Adipocyte (in vitro differentiated cells): ENCODE results near the gene ZNF646.

Source experiments
- DNase-seq: peaks from one replicate; pipeline ENCODE4 v3.0.0-alpha.2; 2015; ENCODE audit warnings: low read depth
- H3K27me3 ChIP-seq: replicated peaks from 2 replicates; pipeline ENCODE4 v1.7.0; 2013; ENCODE audit warnings: mild to moderate bottlenecking, low read length, moderate library complexity; ENCODE audit not compliant: control insufficient read depth, insufficient read depth
- H3K36me3 ChIP-seq: 2 replicates; pipeline ENCODE4 v1.7.0; 2013; ENCODE audit warnings: low read length, mild to moderate bottlenecking, moderate library complexity; ENCODE audit not compliant: control insufficient read depth, insufficient read depth, severe bottlenecking
- H3K4me1 ChIP-seq: 2 replicates; pipeline ENCODE4 v1.7.0; 2013; ENCODE audit warnings: mild to moderate bottlenecking, low read length, moderate library complexity; ENCODE audit not compliant: control insufficient read depth, insufficient read depth
- H3K4me3 ChIP-seq: 2 replicates; pipeline ENCODE4 v1.7.0; 2013; ENCODE audit warnings: mild to moderate bottlenecking, low read length, moderate library complexity
- H3K9ac ChIP-seq: 2 replicates; pipeline ENCODE4 v1.7.0; 2013; ENCODE audit warnings: mild to moderate bottlenecking, low read length, moderate library complexity
- H3K9me3 ChIP-seq: 2 replicates; pipeline ENCODE4 v1.7.0; 2013; ENCODE audit warnings: mild to moderate bottlenecking, low read length, moderate library complexity; ENCODE audit not compliant: control insufficient read depth

ZNF646 gene

GRCh38 chr16:31080756-31081419, 6.7 kb downstream of the ZNF646 start:
- no peaks in the 10 kb centered on the region for H3K27me3 ChIP-seq
- no peaks in the 10 kb centered on the region for H3K9me3 ChIP-seq
- H3K4me3 ChIP-seq: no peak overlapping the region
- no peak overlapping the region for H3K9ac ChIP-seq
- peaks cover 11% of the 10 kb centered on the region for H3K4me1 ChIP-seq
- peaks cover 53% of the 10 kb centered on the region for H3K36me3 ChIP-seq
- no peak for DNase-seq

GRCh38 chr16:31081428-31082351, 7.5 kb downstream of the ZNF646 start:
- DNase-seq: no peak
- no peaks in the 10 kb centered on the region for H3K9me3 ChIP-seq
- H3K4me3 ChIP-seq: no peak overlapping the region
- no peaks in the 10 kb centered on the region for H3K27me3 ChIP-seq
- peaks cover 50% of the 10 kb centered on the region for H3K36me3 ChIP-seq
- H3K4me1 ChIP-seq: peaks cover 11% of the 10 kb centered on the region
- no peak overlapping the region for H3K9ac ChIP-seq

DNA sequence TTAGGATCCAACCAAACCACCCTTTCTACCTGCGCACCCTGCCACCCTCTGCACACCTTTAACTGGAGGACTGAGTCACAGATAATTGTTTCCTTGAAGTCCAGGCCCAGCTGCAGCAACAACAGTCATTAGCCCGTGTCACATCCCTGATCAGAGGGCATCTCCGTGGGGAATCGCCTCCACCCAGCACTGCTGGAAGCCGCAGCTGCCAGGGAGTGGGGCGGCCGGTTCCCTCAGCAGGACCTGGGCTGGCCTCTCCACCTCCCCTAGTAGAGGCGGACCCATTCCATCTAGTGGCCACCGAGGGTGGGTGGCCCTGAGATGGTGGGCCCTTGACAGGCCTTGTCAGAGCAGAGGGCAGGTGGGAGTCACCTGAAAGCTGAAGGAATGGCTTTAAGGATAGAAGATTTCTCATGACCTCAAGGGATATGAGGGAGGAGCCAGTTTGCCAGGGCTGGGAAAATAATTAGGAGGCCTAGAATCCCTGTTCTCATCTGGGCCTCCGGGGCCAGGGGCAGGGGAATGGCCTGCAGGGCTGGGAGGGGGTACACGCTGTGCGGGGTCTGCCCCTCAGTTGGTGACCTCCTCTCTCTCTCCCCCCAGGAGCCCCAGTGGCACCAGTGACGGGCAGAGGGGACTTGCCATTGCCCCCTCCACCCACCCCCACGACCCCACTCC, 8.3 kb downstream of the ZNF646 start:
- peaks cover 11% of the 10 kb centered on the region for H3K4me1 ChIP-seq
- H3K9ac ChIP-seq: no peak overlapping the region
- H3K4me3 ChIP-seq: no peak overlapping the region
- DNase-seq: no peak
- H3K36me3 ChIP-seq: peaks cover 42% of the 10 kb centered on the region
- no peaks in the 10 kb centered on the region for H3K9me3 ChIP-seq
- H3K27me3 ChIP-seq: no peaks in the 10 kb centered on the region

DNA sequence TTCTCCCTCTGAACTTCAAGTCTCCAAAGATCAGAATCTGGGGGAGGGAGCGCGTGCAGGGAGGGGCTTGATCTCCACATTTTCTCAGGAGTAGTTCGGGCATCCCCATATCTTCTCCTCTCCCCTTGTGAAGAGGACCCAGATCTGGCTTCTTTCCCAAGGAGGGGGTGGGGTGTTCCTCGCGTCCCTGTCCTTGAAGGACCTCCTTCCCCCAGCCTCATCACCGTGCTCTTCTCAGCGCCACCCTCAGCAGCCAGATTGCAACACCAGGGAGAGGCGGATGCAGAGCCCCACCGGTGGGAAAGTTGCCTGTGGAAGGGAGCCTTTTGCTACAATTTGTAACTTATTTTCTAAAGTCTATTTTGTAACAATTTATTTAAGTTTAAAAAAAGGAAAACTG, 8.9 kb downstream of the ZNF646 start:
- Histone ChIP-seq H3K27me3 (no peaks in the 10 kb centered on the region), H3K4me3 (no peak overlapping the region), H3K9ac (no peak overlapping the region), H3K4me1 (peaks cover 11% of the 10 kb centered on the region), H3K36me3 (peaks cover 36% of the 10 kb centered on the region), H3K9me3 (no peaks in the 10 kb centered on the region)
- no peak for DNase-seq

- Histone ChIP-seq H3K36me3 (peaks cover 32% of the 10 kb centered on the region), H3K9ac (no peak overlapping the region), H3K4me1 (peaks cover 11% of the 10 kb centered on the region), H3K9me3 (no peaks in the 10 kb centered on the region), H3K4me3 (no peak overlapping the region), H3K27me3 (no peaks in the 10 kb centered on the region)
- no peak for DNase-seq
Measured at GRCh38 chr16:31083556-31083955, 9.3 kb downstream of the ZNF646 start.

DNA sequence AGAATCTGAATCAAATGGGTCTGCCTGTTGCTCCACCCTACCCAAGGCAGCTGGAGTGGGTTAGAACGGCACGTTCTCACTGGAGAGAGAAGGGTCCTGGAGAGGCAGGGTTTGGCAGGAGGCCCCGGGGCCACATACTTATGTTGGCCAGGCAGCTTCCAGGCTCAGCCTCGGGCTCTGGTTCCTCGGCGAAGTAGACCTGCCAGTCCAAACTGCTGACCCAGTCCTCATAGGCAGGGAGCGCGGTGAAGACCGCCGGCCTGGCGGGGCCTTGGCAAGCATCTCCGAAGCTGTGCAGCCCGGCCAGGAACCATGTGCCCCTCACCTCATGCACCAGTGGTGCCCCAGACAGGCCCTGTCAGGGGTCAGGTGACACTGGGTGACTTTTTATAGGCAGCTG, 9.8 kb downstream of the ZNF646 start:
- H3K36me3 ChIP-seq: peaks cover 28% of the 10 kb centered on the region
- no peaks in the 10 kb centered on the region for H3K9me3 ChIP-seq
- H3K4me1 ChIP-seq: peaks cover 11% of the 10 kb centered on the region
- H3K27me3 ChIP-seq: no peaks in the 10 kb centered on the region
- H3K9ac ChIP-seq: no peak overlapping the region
- DNase-seq: no peak
- no peak overlapping the region for H3K4me3 ChIP-seq

- H3K36me3 ChIP-seq: peaks cover 25% of the 10 kb centered on the region
- no peak overlapping the region for H3K4me3 ChIP-seq
- H3K9me3 ChIP-seq: no peaks in the 10 kb centered on the region
- peaks cover 11% of the 10 kb centered on the region for H3K4me1 ChIP-seq
- no peak for DNase-seq
- no peaks in the 10 kb centered on the region for H3K27me3 ChIP-seq
- no peak overlapping the region for H3K9ac ChIP-seq
Measured at GRCh38 chr16:31084584-31085302, 10.5 kb downstream of the ZNF646 start.

DNA sequence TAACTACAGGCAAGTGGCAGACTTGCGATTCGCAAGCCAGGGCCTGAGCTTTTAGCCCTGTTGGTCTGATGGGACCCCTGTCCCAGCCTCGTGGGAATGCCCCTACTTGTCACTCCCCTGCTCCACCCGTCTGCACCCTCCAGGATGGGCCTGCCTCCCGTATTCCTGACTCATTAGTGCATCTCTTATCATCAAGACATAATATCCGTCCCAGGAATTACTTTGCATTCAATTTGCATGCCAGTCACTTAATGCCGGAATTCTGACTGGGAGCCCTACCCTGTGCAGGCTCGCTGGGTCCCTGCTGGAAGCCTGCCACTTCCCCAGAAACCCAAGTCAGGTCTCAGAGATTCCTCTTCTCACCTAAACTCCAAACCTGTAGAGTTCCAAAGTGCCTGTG, 11.2 kb downstream of the ZNF646 start:
- Histone ChIP-seq H3K9ac (no peak overlapping the region), H3K9me3 (no peaks in the 10 kb centered on the region), H3K27me3 (no peaks in the 10 kb centered on the region), H3K36me3 (peaks cover 22% of the 10 kb centered on the region), H3K4me3 (no peak overlapping the region), H3K4me1 (peaks cover 13% of the 10 kb centered on the region)
- DNase-seq: no peak

DNA sequence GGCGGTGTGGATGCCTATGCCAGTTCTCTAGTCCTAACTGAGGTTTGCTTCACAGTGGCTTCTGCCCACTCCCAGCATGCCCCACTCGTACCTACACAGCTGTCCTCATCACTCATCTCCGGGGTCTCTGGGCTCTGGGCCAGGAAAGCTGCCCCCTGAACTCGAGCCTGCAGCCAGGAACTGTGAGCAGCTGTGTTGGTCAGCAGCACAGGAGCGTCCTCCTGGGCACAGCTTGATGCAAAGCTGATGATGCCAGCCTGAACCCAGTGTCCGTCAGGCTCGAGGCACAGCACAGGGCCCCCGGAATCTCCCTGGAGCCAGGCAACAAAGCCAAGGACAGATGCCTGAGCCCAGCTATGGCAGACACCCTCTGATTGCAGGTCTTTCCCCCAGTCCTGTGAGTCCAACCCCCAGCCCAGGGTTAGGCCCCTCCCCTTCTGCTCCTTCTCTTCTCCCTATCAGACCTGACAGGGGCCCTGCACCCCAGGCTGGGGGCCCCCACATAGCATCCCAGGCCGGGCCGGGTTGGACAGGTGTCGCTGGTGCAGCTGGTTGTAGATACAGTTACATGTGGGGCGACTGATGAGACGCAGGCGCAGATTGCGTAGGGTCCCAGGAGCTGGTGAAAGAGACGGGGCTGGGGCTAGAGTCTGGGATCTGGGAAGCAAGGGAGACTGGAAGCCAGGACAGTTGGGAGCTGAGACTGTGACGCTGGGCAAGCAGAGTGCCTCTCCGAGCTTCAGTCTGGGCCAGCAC, 11.8 kb downstream of the ZNF646 start:
- no peaks in the 10 kb centered on the region for H3K27me3 ChIP-seq
- no peak overlapping the region for H3K9ac ChIP-seq
- H3K4me3 ChIP-seq: no peak overlapping the region
- no peaks in the 10 kb centered on the region for H3K9me3 ChIP-seq
- H3K4me1 ChIP-seq: peaks cover 17% of the 10 kb centered on the region
- peaks cover 21% of the 10 kb centered on the region for H3K36me3 ChIP-seq
- no peak for DNase-seq

DNA sequence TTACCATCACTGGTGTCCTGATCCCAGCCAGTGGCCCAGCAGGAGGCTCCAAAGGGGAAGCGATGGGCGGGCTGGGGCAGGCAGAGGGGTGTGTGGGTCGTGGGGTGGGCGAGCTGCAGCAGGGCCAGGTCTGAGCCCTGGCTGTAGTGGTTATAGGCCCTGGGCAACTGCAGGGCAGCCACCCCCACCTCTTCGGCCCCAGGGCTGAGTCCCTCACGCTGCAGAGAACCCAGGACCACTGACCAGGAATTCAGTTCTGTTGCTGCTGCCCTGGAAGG, 12.3 kb downstream of the ZNF646 start:
- H3K9ac ChIP-seq: no peak overlapping the region
- H3K27me3 ChIP-seq: no peaks in the 10 kb centered on the region
- H3K4me3 ChIP-seq: no peak overlapping the region
- peaks cover 17% of the 10 kb centered on the region for H3K4me1 ChIP-seq
- H3K9me3 ChIP-seq: no peaks in the 10 kb centered on the region
- no peak for DNase-seq
- H3K36me3 ChIP-seq: peaks cover 23% of the 10 kb centered on the region
